Measurements from ENCODE around the gene ZNF579. TPM values are rescaled to one million over a fixed set of nuclear protein-coding genes. Genes with fewer than 3 reads are reported as not detected.
A peak's percentile ranks its signal among the peaks of the same experiment; 100 is the strongest.

Gene ZNF579
- total and polyA plus RNA-seq, 9 of the 15 experiments (the other 6 are each of a cell fraction or from before 2014, with no cell fraction given): 0.06 to 15.9 (median 1.6) TPM

- no peak for TF ChIP-seq ZBTB1 (CRISPR knock-in tag; IDR thresholded peaks at IDR 0.05; ENCODE audit: borderline replicate concordance, low read depth)
- peak; percentile 78; the same call in 1 of the 2 replicates for TF ChIP-seq RB1 (IDR thresholded peaks at IDR 0.05; ENCODE audit: low read depth)
- TF ChIP-seq ZSCAN29 (IDR thresholded peaks at IDR 0.05): no peak
- no peak for TF ChIP-seq NCOA4 (IDR thresholded peaks at IDR 0.05; ENCODE audit: partially characterized antibody)
- no peak for TF ChIP-seq PHTF2 (CRISPR knock-in tag; IDR thresholded peaks at IDR 0.05)
- no peak for TF ChIP-seq PRMT5 (CRISPR knock-in tag; IDR thresholded peaks at IDR 0.05)
- TF ChIP-seq LCOR (CRISPR knock-in tag; IDR thresholded peaks at IDR 0.05): peak; percentile 89
- no peak for TF ChIP-seq PURB (CRISPR knock-in tag; IDR thresholded peaks at IDR 0.05; ENCODE audit: low read depth)
- TF ChIP-seq ASH1L (IDR thresholded peaks at IDR 0.05; ENCODE audit: borderline replicate concordance, low read depth, partially characterized antibody): no peak
- TF ChIP-seq, protein P1, sequence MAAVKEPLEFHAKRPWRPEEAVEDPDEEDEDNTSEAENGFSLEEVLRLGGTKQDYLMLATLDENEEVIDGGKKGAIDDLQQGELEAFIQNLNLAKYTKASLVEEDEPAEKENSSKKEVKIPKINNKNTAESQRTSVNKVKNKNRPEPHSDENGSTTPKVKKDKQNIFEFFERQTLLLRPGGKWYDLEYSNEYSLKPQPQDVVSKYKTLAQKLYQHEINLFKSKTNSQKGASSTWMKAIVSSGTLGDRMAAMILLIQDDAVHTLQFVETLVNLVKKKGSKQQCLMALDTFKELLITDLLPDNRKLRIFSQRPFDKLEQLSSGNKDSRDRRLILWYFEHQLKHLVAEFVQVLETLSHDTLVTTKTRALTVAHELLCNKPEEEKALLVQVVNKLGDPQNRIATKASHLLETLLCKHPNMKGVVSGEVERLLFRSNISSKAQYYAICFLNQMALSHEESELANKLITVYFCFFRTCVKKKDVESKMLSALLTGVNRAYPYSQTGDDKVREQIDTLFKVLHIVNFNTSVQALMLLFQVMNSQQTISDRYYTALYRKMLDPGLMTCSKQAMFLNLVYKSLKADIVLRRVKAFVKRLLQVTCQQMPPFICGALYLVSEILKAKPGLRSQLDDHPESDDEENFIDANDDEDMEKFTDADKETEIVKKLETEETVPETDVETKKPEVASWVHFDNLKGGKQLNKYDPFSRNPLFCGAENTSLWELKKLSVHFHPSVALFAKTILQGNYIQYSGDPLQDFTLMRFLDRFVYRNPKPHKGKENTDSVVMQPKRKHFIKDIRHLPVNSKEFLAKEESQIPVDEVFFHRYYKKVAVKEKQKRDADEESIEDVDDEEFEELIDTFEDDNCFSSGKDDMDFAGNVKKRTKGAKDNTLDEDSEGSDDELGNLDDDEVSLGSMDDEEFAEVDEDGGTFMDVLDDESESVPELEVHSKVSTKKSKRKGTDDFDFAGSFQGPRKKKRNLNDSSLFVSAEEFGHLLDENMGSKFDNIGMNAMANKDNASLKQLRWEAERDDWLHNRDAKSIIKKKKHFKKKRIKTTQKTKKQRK (IDR thresholded peaks at IDR 0.05; ENCODE audit: borderline replicate concordance, low read depth, low read length): no peak
- no peak for TF ChIP-seq ZNF551 (CRISPR knock-in tag; IDR thresholded peaks at IDR 0.05)
- TF ChIP-seq ZNF253 (CRISPR knock-in tag; conservative IDR thresholded peaks at IDR 0.05): no peak
- no peak for TF ChIP-seq ZNF707 (CRISPR knock-in tag; conservative IDR thresholded peaks at IDR 0.05)
- no peak for TF ChIP-seq RBM34 (IDR thresholded peaks at IDR 0.05; ENCODE audit: borderline replicate concordance, insufficient read depth, low read length)
- no peak for TF ChIP-seq ZNF408 (CRISPR knock-in tag; IDR thresholded peaks at IDR 0.05; ENCODE audit: low read depth)
- no peak for TF ChIP-seq NR1H2 (CRISPR knock-in tag; IDR thresholded peaks at IDR 0.05)
- no peak for TF ChIP-seq NR2F6 (CRISPR knock-in tag; IDR thresholded peaks at IDR 0.05)
- no peak for TF ChIP-seq ZNF133 (CRISPR knock-in tag; IDR thresholded peaks at IDR 0.05)
- TF ChIP-seq SAP30 (IDR thresholded peaks at IDR 0.05; ENCODE audit: borderline replicate concordance, insufficient read depth, low read depth, low read length, poor library complexity, severe bottlenecking): peak; percentile 11
- TF ChIP-seq PTBP1 (IDR thresholded peaks at IDR 0.05; ENCODE audit: low read depth, low read length): no peak
- TF ChIP-seq TOE1 (IDR thresholded peaks at IDR 0.05; ENCODE audit: borderline replicate concordance): no peak; the same call in 1 of the 2 replicates
- no peak for TF ChIP-seq TOE1 (CRISPR knock-in tag; IDR thresholded peaks at IDR 0.05; ENCODE audit: borderline replicate concordance, low read depth)
- TF ChIP-seq NFIC (IDR thresholded peaks at IDR 0.05): peak; percentile 68
- TF ChIP-seq TEAD1 (CRISPR knock-in tag; IDR thresholded peaks at IDR 0.05): no peak
- TF ChIP-seq MAFG (tag; conservative IDR thresholded peaks at IDR 0.05): no peak
- TF ChIP-seq, protein P2, sequence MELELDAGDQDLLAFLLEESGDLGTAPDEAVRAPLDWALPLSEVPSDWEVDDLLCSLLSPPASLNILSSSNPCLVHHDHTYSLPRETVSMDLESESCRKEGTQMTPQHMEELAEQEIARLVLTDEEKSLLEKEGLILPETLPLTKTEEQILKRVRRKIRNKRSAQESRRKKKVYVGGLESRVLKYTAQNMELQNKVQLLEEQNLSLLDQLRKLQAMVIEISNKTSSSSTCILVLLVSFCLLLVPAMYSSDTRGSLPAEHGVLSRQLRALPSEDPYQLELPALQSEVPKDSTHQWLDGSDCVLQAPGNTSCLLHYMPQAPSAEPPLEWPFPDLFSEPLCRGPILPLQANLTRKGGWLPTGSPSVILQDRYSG (tag; conservative IDR thresholded peaks at IDR 0.05; ENCODE audit: low read depth): no peak
- TF ChIP-seq ZNF41 (CRISPR knock-in tag; conservative IDR thresholded peaks at IDR 0.05): no peak
- TF ChIP-seq RAD21 (CRISPR knock-in tag; conservative IDR thresholded peaks at IDR 0.05 in 1 of 2, IDR thresholded peaks at IDR 0.05 in 1 of 2): no peak
These were observed 18.8 kb upstream of the ZNF579 start, which contains the start of gene FIZ1 (continued) for GRCh38 chr19:55599468-55599841.

All from K562 (cell line).